CD4-positive, CD25-positive, alpha-beta regulatory T cell (primary cell): ENCODE results near the gene CCDC194. TPM values are rescaled to one million over a fixed set of nuclear protein-coding genes. Genes with fewer than 3 reads are reported as not detected.

Experiments used
- ATAC-seq, 2 donors: fragments of 150-1000 bp; cut with Tn5 transposase; one replicate each; pipeline ENCODE4 v1.10.0; 2021; ENCODE audit warnings: low read depth in 2 of 2, moderate number of reproducible peaks in 2 of 2, moderate library complexity in 1 of 2
- DNase-seq, 3 donors: peaks; one replicate each; pipeline versions ENCODE4 v3.0.0 to v3.0.0-alpha.2; 2012 to 2022; ENCODE audit warnings: mixed read lengths in 1 of 3
- H3K27ac ChIP-seq: one replicate; pipeline ENCODE4 v1.7.0; 2013; ENCODE audit warnings: mild to moderate bottlenecking, low read length; ENCODE audit not compliant: insufficient read depth, poor library complexity, severe bottlenecking
- H3K27me3 ChIP-seq: one replicate; pipeline ENCODE4 v1.7.0; 2013; ENCODE audit warnings: low read length; ENCODE audit not compliant: control insufficient read depth, insufficient read depth
- H3K36me3 ChIP-seq: one replicate; pipeline ENCODE4 v1.7.0; 2013; ENCODE audit warnings: mild to moderate bottlenecking, low read length, moderate library complexity; ENCODE audit not compliant: control insufficient read depth, insufficient read depth
- H3K4me1 ChIP-seq: 2 replicates; pipeline ENCODE4 v1.7.0; 2013; ENCODE audit warnings: mild to moderate bottlenecking, low read length; ENCODE audit not compliant: insufficient read depth, control insufficient read depth, poor library complexity, severe bottlenecking
- H3K4me3 ChIP-seq: one replicate; pipeline ENCODE4 v1.7.0; 2013; ENCODE audit warnings: low read depth, mild to moderate bottlenecking, low read length, moderate library complexity
- H3K9me3 ChIP-seq, 2 experiments: 1 replicate in 1 of 2; 2 replicates in 1 of 2; pipeline ENCODE4 v1.7.0; 2013; ENCODE audit warnings: low read length in 2 of 2, mild to moderate bottlenecking in 1 of 2, moderate library complexity in 1 of 2; ENCODE audit not compliant: control insufficient read depth in 2 of 2
- H3K27ac Mint-ChIP-seq, 3 donors: one replicate each; pipeline ENCODE4 v1.8.0; 2020 to 2022; ENCODE audit warnings: mild to moderate bottlenecking in 3 of 3, mixed read lengths in 3 of 3, moderate library complexity in 2 of 3
- H3K27me3 Mint-ChIP-seq: one replicate; pipeline ENCODE4 v1.8.0; 2022; ENCODE audit warnings: mild to moderate bottlenecking, mixed read lengths
- H3K36me3 Mint-ChIP-seq: one replicate; pipeline ENCODE4 v1.8.0; 2020; ENCODE audit warnings: mixed read lengths
- H3K4me1 Mint-ChIP-seq, 4 donors: one replicate each; pipeline ENCODE4 v1.8.0; 2020 to 2022; ENCODE audit warnings: mixed read lengths in 4 of 4, mild to moderate bottlenecking in 1 of 4
- H3K4me3 Mint-ChIP-seq, 4 donors: one replicate each; pipeline ENCODE4 v1.8.0; 2020 to 2022; ENCODE audit warnings: mild to moderate bottlenecking in 4 of 4, mixed read lengths in 4 of 4, moderate library complexity in 3 of 4
- H3K9me3 Mint-ChIP-seq, 7 donors: one replicate each; pipeline ENCODE4 v1.8.0; 2020 to 2022; ENCODE audit warnings: mixed read lengths in 7 of 7, mild to moderate bottlenecking in 3 of 7, moderate library complexity in 2 of 7
- polyA plus RNA-seq, 4 donors: library from polyadenylated mRNA; unstranded; fragments of 300-500 nt; fragmentation: Illumina TruSeq; gene quantifications; one replicate each; pipeline ENCODE4 v1.2.3, GENCODE V29; 2021
- total RNA-seq: library from RNA; stranded (reverse); gene quantifications from one replicate; pipeline ENCODE4 v1.2.3, GENCODE V29; 2022

The CCDC194 gene
- total and polyA plus RNA-seq, 5 donors from 2014 or later: 1.3 TPM; not detected in 4

DNA sequence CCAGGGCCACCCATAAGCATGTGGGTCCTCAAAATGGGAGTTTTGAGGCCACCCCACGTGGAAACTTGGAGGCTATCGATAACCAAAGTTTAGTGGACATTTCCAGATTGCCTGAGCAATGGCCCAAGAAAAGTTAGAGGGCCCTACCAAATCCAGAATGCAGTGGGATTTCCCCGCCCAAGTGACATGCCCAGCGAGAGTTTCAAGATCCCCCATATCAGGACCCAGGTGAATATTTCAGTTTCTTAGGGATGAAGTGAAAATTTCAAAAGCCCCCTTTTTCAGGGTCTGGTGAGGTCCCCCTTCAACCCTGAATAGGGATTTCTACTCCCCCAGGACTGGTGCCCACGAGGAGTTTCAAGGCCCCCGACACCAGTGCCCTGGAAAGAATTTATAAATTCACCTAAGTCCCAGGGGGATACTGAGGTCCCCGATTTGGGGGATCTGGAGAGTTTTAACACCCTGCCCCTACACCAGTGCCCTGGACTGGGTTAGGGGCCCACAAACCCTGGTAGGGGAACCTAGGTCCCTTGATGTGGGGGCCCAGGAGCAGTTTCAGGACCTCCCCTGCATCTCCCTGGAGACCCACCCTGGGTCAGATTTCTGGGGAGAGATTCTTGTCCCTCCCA lies 10.7 kb upstream of the CCDC194 start:
- Mint-ChIP-seq H3K9me3 (no peaks in the 10 kb centered on the region), H3K4me1 (peaks cover 10 to 47% (median 13%) of the 10 kb centered on the region in 4 donors), H3K4me3 (peak overlapping the region; percentile 93 to 99 (median 94)), H3K27ac (peak overlapping the region; percentile 89 to 98 (median 93)), H3K27me3 (no peaks in the 10 kb centered on the region), H3K36me3 (no peaks in the 10 kb centered on the region)
- no peak for DNase-seq
- H3K36me3 ChIP-seq: peaks cover 7% of the 10 kb centered on the region
- no peaks in the 10 kb centered on the region for H3K27me3 ChIP-seq
- peak overlapping the region; percentile 90 for H3K4me3 ChIP-seq
- peak overlapping the region; percentile 87 for H3K27ac ChIP-seq
- H3K9me3 ChIP-seq: no peaks in the 10 kb centered on the region
- no peak for ATAC-seq
- peaks cover 44% of the 10 kb centered on the region for H3K4me1 ChIP-seq

DNA sequence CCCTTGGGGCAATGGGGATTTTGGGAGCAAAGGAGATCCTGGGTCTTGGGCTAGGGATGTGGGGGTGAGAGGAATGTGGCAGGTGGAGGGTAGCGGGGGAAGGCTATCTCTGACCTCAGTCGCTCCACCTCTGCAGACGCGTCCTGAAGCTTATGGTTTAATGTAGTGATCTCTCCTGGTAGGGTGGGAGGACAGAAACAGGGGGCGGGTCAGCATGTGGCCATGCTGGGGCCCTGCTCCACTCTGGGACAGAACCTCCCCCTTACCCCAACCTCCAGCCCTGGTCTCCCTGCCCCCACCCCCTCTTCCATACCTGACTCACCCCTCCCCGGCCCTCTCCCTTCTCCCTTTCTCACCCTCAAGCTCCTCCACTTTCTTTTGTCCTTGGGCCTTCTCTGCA lies 10.0 kb upstream of the CCDC194 start:
- H3K9me3 ChIP-seq: no peaks in the 10 kb centered on the region
- H3K27me3 Mint-ChIP-seq: no peaks in the 10 kb centered on the region
- peak overlapping the region; percentile 87 for H3K27ac ChIP-seq
- peaks cover 10 to 45% (median 13%) of the 10 kb centered on the region in 4 donors for H3K4me1 Mint-ChIP-seq
- H3K9me3 Mint-ChIP-seq: no peaks in the 10 kb centered on the region
- peak overlapping the region; percentile 90 for H3K4me3 ChIP-seq
- no peaks in the 10 kb centered on the region for H3K36me3 Mint-ChIP-seq
- no peak for DNase-seq
- peaks cover 44% of the 10 kb centered on the region for H3K4me1 ChIP-seq
- ATAC-seq: no peak
- H3K4me3 Mint-ChIP-seq: peak overlapping the region; percentile 93 to 99 (median 94)
- H3K36me3 ChIP-seq: peaks cover 7% of the 10 kb centered on the region
- H3K27me3 ChIP-seq: no peaks in the 10 kb centered on the region
- peak overlapping the region; percentile 90 to 95 (median 93) for H3K27ac Mint-ChIP-seq

DNA sequence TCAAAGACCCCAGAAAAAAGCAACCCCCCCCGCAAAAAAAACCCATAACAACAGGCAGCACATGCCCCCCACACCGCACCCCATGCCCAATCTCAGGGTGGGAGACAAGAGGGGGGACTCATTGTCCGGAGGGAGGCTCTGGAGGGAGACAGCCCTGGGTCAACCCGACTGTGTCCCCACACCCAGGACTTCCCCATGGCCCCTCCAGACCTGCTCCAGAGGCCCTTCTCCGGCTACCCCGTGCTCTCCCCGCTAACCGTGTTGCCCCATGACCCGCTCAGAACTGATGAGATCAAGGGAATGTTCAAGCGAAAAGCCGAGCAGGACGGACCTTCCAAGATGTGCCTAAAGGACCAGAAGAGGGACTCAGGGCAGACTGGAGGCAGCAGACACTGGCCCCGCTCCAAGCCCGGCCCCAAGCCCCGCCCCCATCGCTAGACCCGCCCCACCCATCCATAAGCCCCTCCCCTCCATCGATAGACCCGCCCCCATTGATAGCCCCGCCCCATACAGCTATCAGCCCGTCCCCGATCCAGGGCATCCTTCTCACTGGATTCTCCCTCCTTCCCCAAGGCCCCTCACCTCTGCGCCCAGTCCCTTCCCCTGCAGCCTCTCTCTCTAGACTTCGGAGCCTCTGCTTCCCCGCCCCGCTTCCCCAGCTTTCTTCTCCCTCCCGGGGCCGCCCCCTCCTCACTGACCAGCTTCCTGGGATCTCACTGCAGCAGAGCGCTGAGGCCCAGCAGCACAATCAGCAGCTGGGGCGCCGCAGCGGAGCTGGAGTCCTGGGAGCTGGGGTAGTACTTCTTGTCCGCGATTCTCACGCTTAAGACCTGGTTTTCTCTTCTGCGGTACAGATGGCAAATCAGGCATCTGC lies 9.2 kb upstream of the CCDC194 start:
- H3K4me1 Mint-ChIP-seq: peaks cover 10 to 45% (median 13%) of the 10 kb centered on the region in 4 donors
- H3K27me3 Mint-ChIP-seq: no peaks in the 10 kb centered on the region
- H3K27me3 ChIP-seq: no peaks in the 10 kb centered on the region
- DNase-seq (peak in 2 of 3 donors; percentile 28 to 30), ATAC-seq (peak; percentile 17 to 22)
- peak overlapping the region in 2 of 3 donors; percentile 89 to 93 for H3K27ac Mint-ChIP-seq
- H3K27ac ChIP-seq: peak overlapping the region; percentile 87
- H3K4me3 Mint-ChIP-seq: peak overlapping the region; percentile 93 to 99 (median 94)
- H3K4me1 ChIP-seq: peaks cover 41% of the 10 kb centered on the region
- H3K9me3 ChIP-seq: no peaks in the 10 kb centered on the region
- H3K36me3 Mint-ChIP-seq: no peaks in the 10 kb centered on the region
- no peak overlapping the region for H3K4me3 ChIP-seq
- no peaks in the 10 kb centered on the region for H3K9me3 Mint-ChIP-seq
- H3K36me3 ChIP-seq: peaks cover 7% of the 10 kb centered on the region

DNA sequence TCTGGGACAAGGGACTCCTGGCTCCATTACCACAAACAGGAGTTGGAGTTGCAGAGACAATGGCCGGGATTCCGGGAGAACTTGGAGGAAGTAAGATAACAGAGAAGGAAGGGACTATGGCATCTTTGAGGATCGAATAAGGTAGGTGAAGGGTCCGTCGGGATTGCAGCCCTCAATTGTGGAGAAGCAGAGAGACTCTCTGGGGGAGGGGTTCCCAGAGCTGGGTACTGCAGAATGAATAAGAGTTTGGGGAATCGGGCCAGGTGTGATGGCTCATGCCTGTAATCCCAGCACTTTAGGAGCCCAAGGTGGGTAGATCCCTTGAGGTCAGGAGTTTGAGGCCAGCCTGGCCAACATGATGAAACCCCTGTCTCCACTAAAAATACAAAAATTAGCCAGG lies 7.6 kb upstream of the CCDC194 start:
- H3K27me3 Mint-ChIP-seq: no peaks in the 10 kb centered on the region
- H3K27ac Mint-ChIP-seq: no peak overlapping the region
- peak overlapping the region in 2 of 4 donors; percentile 47 to 68 for H3K4me3 Mint-ChIP-seq
- H3K4me1 ChIP-seq: peaks cover 31% of the 10 kb centered on the region
- peaks cover 7% of the 10 kb centered on the region for H3K36me3 ChIP-seq
- no peak overlapping the region for H3K27ac ChIP-seq
- no peaks in the 10 kb centered on the region for H3K9me3 ChIP-seq
- DNase-seq (no peak), ATAC-seq (no peak)
- H3K27me3 ChIP-seq: no peaks in the 10 kb centered on the region
- no peak overlapping the region for H3K4me3 ChIP-seq
- peaks cover 3% of the 10 kb centered on the region for H3K36me3 Mint-ChIP-seq
- peaks cover 4 to 31% (median 7%) of the 10 kb centered on the region in 4 donors for H3K4me1 Mint-ChIP-seq
- no peaks in the 10 kb centered on the region for H3K9me3 Mint-ChIP-seq

DNA sequence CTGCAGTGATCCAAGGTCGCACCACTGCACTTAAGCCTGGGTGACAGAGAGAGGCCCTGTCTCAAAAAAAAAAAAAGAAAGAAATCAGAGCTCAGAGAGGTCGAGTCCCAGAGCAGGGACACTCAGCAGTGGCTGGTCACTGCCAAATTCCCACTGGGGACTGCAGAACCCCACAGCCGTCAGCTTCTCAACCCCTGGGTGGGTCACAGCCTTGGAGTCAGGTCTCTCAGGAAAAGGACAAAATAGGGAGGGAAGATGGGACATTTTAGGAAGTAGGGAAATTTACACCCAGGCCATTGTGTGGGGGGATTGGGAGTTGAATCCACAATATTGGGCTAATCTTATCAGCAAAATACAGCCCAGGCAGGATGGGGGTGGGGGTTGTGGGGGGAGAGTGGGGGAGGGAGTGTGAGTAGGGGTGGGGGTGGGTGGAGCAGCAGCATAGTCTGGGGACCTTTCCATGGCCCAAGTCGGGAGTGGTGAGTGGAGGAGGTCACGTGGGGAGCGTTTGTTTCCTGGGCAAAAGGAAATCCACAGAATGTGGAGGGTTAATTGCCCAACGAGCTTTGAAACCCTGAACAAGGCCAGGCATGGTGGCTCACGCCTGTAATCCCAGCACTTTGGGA lies 5.0 kb upstream of the CCDC194 start:
- H3K27ac ChIP-seq: no peak overlapping the region
- no peak for ATAC-seq
- peak overlapping the region in 1 of 3 donors; percentile 32 for H3K27ac Mint-ChIP-seq
- peaks cover 3% of the 10 kb centered on the region for H3K36me3 Mint-ChIP-seq
- peaks cover 0 to 22% (median 8%) of the 10 kb centered on the region in 4 donors for H3K4me1 Mint-ChIP-seq
- no peak overlapping the region for H3K4me3 ChIP-seq
- H3K4me3 Mint-ChIP-seq: no peak overlapping the region
- H3K4me1 ChIP-seq: peaks cover 14% of the 10 kb centered on the region
- peaks cover 7% of the 10 kb centered on the region for H3K36me3 ChIP-seq
- H3K27me3 Mint-ChIP-seq: peaks cover 9% of the 10 kb centered on the region
- DNase-seq: no peak
- no peaks in the 10 kb centered on the region for H3K9me3 Mint-ChIP-seq
- H3K9me3 ChIP-seq: no peaks in the 10 kb centered on the region
- H3K27me3 ChIP-seq: no peaks in the 10 kb centered on the region

DNA sequence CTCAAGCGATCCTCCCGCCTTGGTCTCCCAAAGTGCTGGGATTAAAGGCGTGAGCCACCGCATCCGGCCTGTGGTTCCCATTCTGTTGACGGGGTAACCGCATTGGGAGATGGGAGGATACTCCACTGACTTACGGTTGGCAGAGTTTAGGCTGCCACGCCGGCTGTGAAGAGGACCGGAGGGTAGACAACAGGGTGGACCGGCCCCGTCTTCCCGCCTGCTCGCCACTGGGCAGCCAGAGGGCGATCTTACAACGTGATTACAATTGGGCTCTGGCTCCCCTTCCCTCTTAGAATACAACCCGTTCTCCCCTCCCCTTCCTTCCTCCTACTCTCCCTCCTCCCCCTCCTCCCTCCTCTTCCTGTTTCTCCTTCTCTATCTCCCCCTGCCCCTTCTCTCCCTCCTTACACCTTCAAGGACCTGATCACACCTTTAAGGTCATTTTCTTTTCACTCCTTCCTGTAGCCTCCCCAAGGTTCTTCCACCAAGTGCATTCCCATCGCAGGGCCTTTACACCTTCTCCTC lies 957 bp upstream of the CCDC194 start:
- peak overlapping the region; percentile 15 for H3K27ac ChIP-seq
- H3K4me3 ChIP-seq: no peak overlapping the region
- H3K27me3 ChIP-seq: peaks cover 5% of the 10 kb centered on the region
- H3K9me3 ChIP-seq: no peaks in the 10 kb centered on the region
- Mint-ChIP-seq H3K4me1 (peaks cover 0 to 24% (median 14%) of the 10 kb centered on the region in 4 donors), H3K27ac (peak overlapping the region; percentile 67 to 84 (median 80)), H3K36me3 (peaks cover 3% of the 10 kb centered on the region), H3K27me3 (peaks cover 18% of the 10 kb centered on the region), H3K9me3 (peaks cover 0 to 3% (median 0%) of the 10 kb centered on the region in 7 donors), H3K4me3 (peak overlapping the region in 2 of 4 donors; percentile 33 to 56)
- no peaks in the 10 kb centered on the region for H3K36me3 ChIP-seq
- DNase-seq (peak; percentile 20 to 81 (median 31)), ATAC-seq (peak; percentile 15 to 25)
- peaks cover 30% of the 10 kb centered on the region for H3K4me1 ChIP-seq

DNA sequence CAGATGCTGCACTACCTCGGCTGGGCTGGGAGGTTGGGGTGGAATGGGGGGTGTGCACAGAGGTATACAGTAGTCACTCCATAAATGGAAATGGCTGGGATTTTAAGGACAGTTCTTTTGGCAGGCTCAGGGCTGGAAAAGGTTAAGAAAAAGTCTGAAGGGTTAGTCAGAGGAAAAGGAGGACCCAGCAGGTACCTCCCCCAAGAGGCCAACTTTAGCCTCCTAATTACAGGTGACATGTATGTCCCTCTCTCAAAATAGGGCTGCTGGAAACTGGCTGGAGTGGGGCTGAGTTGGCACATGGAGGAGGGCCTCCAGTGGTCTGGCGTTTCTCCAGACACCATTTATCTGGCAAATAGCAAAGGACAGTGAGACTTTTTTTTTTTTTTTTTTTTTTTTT lies 994 bp downstream of the CCDC194 start:
- DNase-seq: no peak
- Mint-ChIP-seq H3K36me3 (peaks cover 3% of the 10 kb centered on the region), H3K4me1 (peaks cover 0 to 25% (median 14%) of the 10 kb centered on the region in 4 donors), H3K4me3 (peak overlapping the region in 1 of 4 donors; percentile 41), H3K9me3 (peaks cover 0 to 3% (median 0%) of the 10 kb centered on the region in 7 donors), H3K27ac (peak overlapping the region in 1 of 3 donors; percentile 47), H3K27me3 (peaks cover 23% of the 10 kb centered on the region)
- Histone ChIP-seq H3K4me3 (no peak overlapping the region), H3K9me3 (peaks cover 0 to 2% of the 10 kb centered on the region in 2 experiments), H3K36me3 (no peaks in the 10 kb centered on the region), H3K27ac (no peak overlapping the region), H3K4me1 (peaks cover 30% of the 10 kb centered on the region), H3K27me3 (peaks cover 6% of the 10 kb centered on the region)
- no peak for ATAC-seq
